Right cardiac atrium (tissue), 5 donors: ENCODE data around the gene MADCAM1. TPM values are rescaled to one million over a fixed set of nuclear protein-coding genes. Genes with fewer than 3 reads are reported as not detected.

Experiments used
- ATAC-seq, 2 donors: fragments of 200-7000 bp; cut with Tn5 transposase; one replicate each; pipeline versions ENCODE4 v1.8.0 to v1.9.1; 2020; ENCODE audit warnings: moderate library complexity in 2 of 2, mild to moderate bottlenecking in 1 of 2
- DNase-seq, 3 donors: peaks; one replicate each; pipeline ENCODE4 v3.0.0-alpha.2; 2020
- H3K27ac ChIP-seq: one replicate; pipeline ENCODE4 v1.5.1; 2013; ENCODE audit warnings: mild to moderate bottlenecking, low read length, control low read depth, moderate library complexity
- H3K27me3 ChIP-seq: one replicate; pipeline ENCODE4 v1.6.1; 2013; ENCODE audit not compliant: control insufficient read depth, insufficient read depth
- H3K4me1 ChIP-seq: one replicate; pipeline ENCODE4 v1.6.1; 2013; ENCODE audit warnings: low read length; ENCODE audit not compliant: control insufficient read depth, insufficient read depth
- H3K4me3 ChIP-seq: one replicate; pipeline ENCODE4 v1.5.1; 2013; ENCODE audit warnings: low read length, control low read depth
- H3K9me3 ChIP-seq: one replicate; pipeline ENCODE4 v1.6.1; 2013; ENCODE audit warnings: low read length; ENCODE audit not compliant: control insufficient read depth
- WGBS: extraction: QIAGEN DNeasy Blood & Tissue Kit; methylation state at CpG from one replicate; pipeline ENCODE4 v1.1.7; 2013; 5-methylcytosine and 5-hydroxymethylcytosine counted together
- intact Hi-C, 4 donors: fragments of 100-400 bp; cut with DNase I; formaldehyde crosslinking; loops; one replicate each; pipeline versions ENCODE4 v1.11.0 to v1.14.0; 2022 to 2023
- polyA plus RNA-seq: library from polyadenylated mRNA; stranded (reverse); fragments of 200-250 nt; gene quantifications from one replicate; pipeline ENCODE4 v1.2.3, GENCODE V29; 2013
- total RNA-seq, 4 donors: library from RNA; stranded (reverse); fragmentation: NEBNext Ultra II Directional; extraction: Animal tissue kit (Norgen Biotek cat#: 25700); gene quantifications; one replicate each; pipeline ENCODE4 v1.2.1, GENCODE V29; 2021
- donor health status: healthy with polysubstance abuse.
- donor health status: DM: no; HTN: yes; CAD: no.
- donor health status: DM: no; HTN: no; CAD: no.
- donor health status: DM: no; HTN: yes; CAD: no; lungs with severe emphysema.
- donor health status: DM: yes; HTN: yes; CAD: no.

Gene MADCAM1
- total and polyA plus RNA-seq, 5 donors: 0.27 to 0.59 (median 0.34) TPM

DNA sequence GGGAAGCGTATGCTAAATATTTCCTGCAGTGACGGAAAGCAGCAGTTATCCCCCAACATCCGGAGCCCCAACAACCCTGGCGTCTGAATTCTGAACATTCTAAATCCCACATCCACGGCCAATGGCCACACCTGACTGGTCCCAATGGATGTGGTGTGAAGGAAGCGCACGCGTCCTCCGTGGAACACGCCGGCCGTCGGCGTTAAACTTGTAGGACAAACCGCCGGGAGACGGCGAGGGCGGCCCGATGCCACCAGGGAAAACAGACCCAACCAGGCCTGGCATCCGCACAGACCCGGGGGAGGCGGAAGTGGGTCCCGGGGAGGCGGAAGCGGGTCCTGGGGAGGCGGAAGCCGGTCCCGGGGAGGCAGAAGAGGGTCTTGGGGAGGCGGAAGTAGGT, 38.6 kb upstream of the MADCAM1 start:
- intact Hi-C loops: no loop called here
- no peak overlapping the region for H3K4me3 ChIP-seq
- 96% methylated on average over 30 of the region's 30 CpGs for WGBS
- no peaks in the 10 kb centered on the region for H3K9me3 ChIP-seq
- H3K4me1 ChIP-seq: no peaks in the 10 kb centered on the region
- H3K27ac ChIP-seq: no peak overlapping the region
- DNase-seq (peak in 2 of 3 donors; percentile 53 to 62), ATAC-seq (no peak)
- H3K27me3 ChIP-seq: no peaks in the 10 kb centered on the region

- H3K27ac ChIP-seq: no peak overlapping the region
- no peaks in the 10 kb centered on the region for H3K27me3 ChIP-seq
- DNase-seq: peak in 2 of 3 donors; percentile 48 to 54
- no peaks in the 10 kb centered on the region for H3K4me1 ChIP-seq
- no peaks in the 10 kb centered on the region for H3K9me3 ChIP-seq
- no peak for ATAC-seq
- 98% methylated on average over 89 of the region's 89 CpGs for whole genome bisulfite sequencing
- no peak overlapping the region for H3K4me3 ChIP-seq
- intact Hi-C loops: no loop called here
Measured at GRCh38 chr19:458091-459042, 37.9 kb upstream of the MADCAM1 start.

GRCh38 chr19:459724-460511, 36.4 kb upstream of the MADCAM1 start:
- no peaks in the 10 kb centered on the region for H3K27me3 ChIP-seq
- H3K4me1 ChIP-seq: no peaks in the 10 kb centered on the region
- H3K27ac ChIP-seq: peak overlapping the region; percentile 68
- 2% methylated on average over 66 of the region's 66 CpGs for WGBS
- H3K4me3 ChIP-seq: peak overlapping the region; percentile 95
- no peaks in the 10 kb centered on the region for H3K9me3 ChIP-seq
- DNase-seq (peak; percentile 72 to 93 (median 88)), ATAC-seq (peak; percentile 80 to 84)
- intact Hi-C loops: no loop called here

GRCh38 chr19:460877-461720, 35.2 kb upstream of the MADCAM1 start, which contains the start of gene SHC2:
TSS of gene SHC2 (minus strand) at chr19:461033. CDS start at chr19:460996, 37 bp downstream.
- WGBS: under 1% methylated on average over 85 of the region's 85 CpGs
- intact Hi-C loops: no loop called here
- DNase-seq (peak; percentile 53 to 86 (median 81)), ATAC-seq (peak; percentile 35 to 53)
- no peaks in the 10 kb centered on the region for H3K4me1 ChIP-seq
- peak within 1 kb of the TSS; percentile 68 for H3K27ac ChIP-seq
- H3K27me3 ChIP-seq: no peaks in the 10 kb centered on the region
- no peaks in the 10 kb centered on the region for H3K9me3 ChIP-seq
- peak within 1 kb of the TSS; percentile 95 for H3K4me3 ChIP-seq

DNA sequence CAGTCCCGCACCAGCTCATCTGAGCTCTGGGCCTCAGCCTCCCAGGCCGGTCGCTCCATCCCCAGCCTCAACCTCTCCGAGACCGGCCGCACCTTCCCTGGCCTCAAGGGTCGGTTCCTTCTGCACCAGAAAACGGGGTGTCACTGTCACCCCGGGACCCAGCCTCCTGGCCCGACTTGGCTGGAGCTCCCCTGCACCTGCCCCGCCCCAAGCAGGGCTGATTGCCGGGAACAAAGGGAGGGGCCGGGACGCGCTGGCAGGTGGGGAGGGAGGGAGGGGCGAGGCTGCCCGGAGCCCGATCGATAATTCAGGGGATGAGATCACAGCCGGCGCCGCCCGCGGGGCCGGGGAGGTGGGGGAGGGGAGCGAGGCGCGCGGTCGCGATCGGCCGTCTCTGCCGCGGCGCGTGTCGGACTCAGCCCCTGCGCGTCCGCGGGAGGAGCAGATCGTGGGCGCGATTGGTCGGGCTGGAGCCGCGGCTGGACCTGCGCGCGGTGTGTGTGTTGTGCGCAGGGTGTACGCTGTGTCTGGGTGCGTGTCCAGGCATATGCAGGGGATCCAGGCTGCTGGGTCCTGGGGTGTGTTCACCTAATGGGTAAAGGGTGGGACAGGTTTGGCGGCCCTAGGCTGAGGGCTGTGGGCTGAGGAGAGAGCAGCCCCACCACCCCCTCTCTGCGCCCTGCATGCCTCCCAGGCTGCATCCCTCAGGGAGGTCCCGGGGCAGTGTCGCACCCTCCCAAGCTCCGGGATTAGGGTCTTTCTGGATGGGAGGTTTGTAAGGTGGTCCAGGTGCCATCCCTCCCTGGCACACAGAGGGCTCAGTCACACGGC, 34.4 kb upstream of the MADCAM1 start:
- no peaks in the 10 kb centered on the region for H3K4me1 ChIP-seq
- no peaks in the 10 kb centered on the region for H3K27me3 ChIP-seq
- H3K9me3 ChIP-seq: no peaks in the 10 kb centered on the region
- DNase-seq: peak; percentile 33 to 68 (median 64)
- peak overlapping the region; percentile 95 for H3K4me3 ChIP-seq
- intact Hi-C loops: no loop called here
- H3K27ac ChIP-seq: no peak overlapping the region
- WGBS: 6% methylated on average over 60 of the region's 60 CpGs
- peak; percentile 40 to 48 for ATAC-seq

- ATAC-seq (no peak), DNase-seq (peak in 2 of 3 donors; percentile 49 to 56)
- no peaks in the 10 kb centered on the region for H3K27me3 ChIP-seq
- intact Hi-C loops: no loop called here
- no peaks in the 10 kb centered on the region for H3K9me3 ChIP-seq
- no peak overlapping the region for H3K4me3 ChIP-seq
- H3K27ac ChIP-seq: no peak overlapping the region
- WGBS: 80% methylated on average over 35 of the region's 35 CpGs
- H3K4me1 ChIP-seq: no peaks in the 10 kb centered on the region
Measured at GRCh38 chr19:463483-464207, 32.6 kb upstream of the MADCAM1 start.

DNA sequence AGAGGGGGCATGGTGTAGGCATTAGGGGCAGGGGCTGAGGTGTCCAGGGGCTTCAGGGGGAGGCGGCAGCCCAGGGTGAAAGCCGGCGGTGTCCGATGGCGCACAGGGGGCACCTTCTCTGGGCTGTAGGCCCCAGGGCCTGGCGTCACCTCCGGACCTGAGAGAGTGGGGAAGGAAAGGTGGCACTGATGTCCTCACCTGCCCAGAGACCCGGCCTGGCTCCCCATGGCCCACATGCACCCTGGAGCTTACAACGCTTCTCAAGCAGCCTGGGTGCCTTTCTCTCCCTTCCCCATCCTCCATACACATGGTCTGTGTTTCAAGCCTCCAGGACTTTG, 32.1 kb upstream of the MADCAM1 start:
- ATAC-seq: no peak
- H3K9me3 ChIP-seq: no peaks in the 10 kb centered on the region
- intact Hi-C loops: no loop called here
- WGBS: 94% methylated on average over 9 of the region's 9 CpGs
- no peaks in the 10 kb centered on the region for H3K4me1 ChIP-seq
- H3K4me3 ChIP-seq: no peak overlapping the region
- H3K27me3 ChIP-seq: no peaks in the 10 kb centered on the region
- H3K27ac ChIP-seq: no peak overlapping the region
- peak in 2 of 3 donors; percentile 24 to 44 for DNase-seq

GRCh38 chr19:465056-465816, 31.1 kb upstream of the MADCAM1 start:
- DNase-seq (peak in 1 of 3 donors; percentile 3), ATAC-seq (no peak)
- Histone ChIP-seq H3K27me3 (no peaks in the 10 kb centered on the region), H3K4me1 (no peaks in the 10 kb centered on the region), H3K27ac (no peak overlapping the region), H3K4me3 (no peak overlapping the region), H3K9me3 (no peaks in the 10 kb centered on the region)
- WGBS: 96% methylated on average over 3 of the region's 3 CpGs
- intact Hi-C loops: no loop called here

- Histone ChIP-seq H3K27me3 (no peaks in the 10 kb centered on the region), H3K27ac (no peak overlapping the region), H3K4me1 (no peaks in the 10 kb centered on the region), H3K9me3 (no peaks in the 10 kb centered on the region), H3K4me3 (no peak overlapping the region)
- no peak for ATAC-seq
- intact Hi-C loops: no loop called here
- peak in 2 of 3 donors; percentile 41 for DNase-seq
- 77% methylated on average over 11 of the region's 11 CpGs for WGBS
Measured at GRCh38 chr19:467554-467953, 28.7 kb upstream of the MADCAM1 start.
